Testis (tissue), 2 donors: ENCODE measurements around the gene TCF4.

ENCODE experiments used
- CTCF ChIP-seq, 3 experiments: fragments of 450-650 bp in 2 of 3; fragments of 200-600 bp in 1 of 3; sonication (generic) in 1 of 3; IDR thresholded peaks; one replicate each; pipeline ENCODE4 v1.5.1; 2016 to 2019; ENCODE audit warnings: antibody characterized with exemption in 3 of 3, mild to moderate bottlenecking in 2 of 3, moderate library complexity in 1 of 3
- POLR2A ChIP-seq: fragments of 450-650 bp; IDR thresholded peaks from one replicate; pipeline ENCODE4 v1.6.1; 2017; ENCODE audit warnings: antibody characterized with exemption, mild to moderate bottlenecking, moderate library complexity

GRCh38 chr18:55524353-55525073 lies 63.5 kb downstream of the TCF4 start:
- TF ChIP-seq CTCF (IDR thresholded peaks at IDR 0.05) (no peak), POLR2A (no peak)
